Skeletal muscle satellite cell (primary cell): ENCODE results near the gene SEL1L.
"Not testable (repeated sequence)": the region's sequence is repeated elsewhere in the genome, so short reads cannot be mapped to it uniquely, and the experiment has no call there.

Experiments
- H3K27me3 ChIP-seq: 2 replicates; pipeline ENCODE4 v1.7.0; 2013; ENCODE audit warnings: low read length; ENCODE audit not compliant: control insufficient read depth, insufficient read depth
- H3K36me3 ChIP-seq: 2 replicates; pipeline ENCODE4 v1.7.0; 2013; ENCODE audit warnings: mild to moderate bottlenecking, control low read depth, low read length; ENCODE audit not compliant: insufficient read depth
- H3K4me1 ChIP-seq: 2 replicates; pipeline ENCODE4 v1.7.0; 2013; ENCODE audit warnings: low read length; ENCODE audit not compliant: control insufficient read depth, insufficient read depth
- H3K4me2 ChIP-seq: 2 replicates; pipeline ENCODE4 v1.7.0; 2013; ENCODE audit warnings: mild to moderate bottlenecking, low read length
- H3K4me3 ChIP-seq: 2 replicates; pipeline ENCODE4 v1.7.0; 2013; ENCODE audit warnings: low read length
- H3K9ac ChIP-seq: 2 replicates; pipeline ENCODE4 v1.7.0; 2013; ENCODE audit warnings: mild to moderate bottlenecking, low read depth, low read length, moderate library complexity
- H3K9me3 ChIP-seq: replicated peaks from 2 replicates; pipeline ENCODE4 v1.7.0; 2013; ENCODE audit warnings: mild to moderate bottlenecking, control low read depth, low read length

SEL1L gene

GRCh38 chr14:81472096-81472800 lies 61.4 kb downstream of the SEL1L start:
- H3K27me3 ChIP-seq = no peaks in the 10 kb centered on the region
- H3K36me3 ChIP-seq = peaks cover 26% of the 10 kb centered on the region

GRCh38 chr14:81471062-81471461 lies 62.6 kb downstream of the SEL1L start:
- no peak overlapping the region for H3K9ac ChIP-seq
- H3K36me3 ChIP-seq = peaks cover 17% of the 10 kb centered on the region
- H3K27me3 ChIP-seq = no peaks in the 10 kb centered on the region
- no peak overlapping the region for H3K4me3 ChIP-seq
- H3K4me2 ChIP-seq = no peak overlapping the region
- H3K9me3 ChIP-seq = no peaks in the 10 kb centered on the region
- H3K4me1 ChIP-seq = no peaks in the 10 kb centered on the region

More at GRCh38 chr14:81472096-81472800, 61.4 kb downstream of the SEL1L start:
- no peak overlapping the region for H3K4me2 ChIP-seq
- H3K4me3 ChIP-seq = no peak overlapping the region
- H3K9me3 ChIP-seq = no peaks in the 10 kb centered on the region
- no peaks in the 10 kb centered on the region for H3K4me1 ChIP-seq
- H3K9ac ChIP-seq = no peak overlapping the region

- H3K4me2 ChIP-seq, H3K27me3 ChIP-seq, H3K4me1 ChIP-seq, H3K9me3 ChIP-seq, H3K4me3 ChIP-seq, H3K9ac ChIP-seq: not testable (repeated sequence)
- peaks cover 12% of the 10 kb centered on the region for H3K36me3 ChIP-seq
These were observed 63.2 kb downstream of the SEL1L start for GRCh38 chr14:81470557-81470826.

- Histone ChIP-seq H3K4me1 (no peaks in the 10 kb centered on the region), H3K4me3 (no peak overlapping the region)
These were observed 66.8 kb downstream of the SEL1L start for GRCh38 chr14:81466854-81467253.

GRCh38 chr14:81465507-81466228 lies 68.0 kb downstream of the SEL1L start:
- Histone ChIP-seq H3K4me3 (no peak overlapping the region), H3K36me3 (no peaks in the 10 kb centered on the region), H3K4me1 (no peaks in the 10 kb centered on the region), H3K9me3 (no peaks in the 10 kb centered on the region), H3K9ac (no peak overlapping the region), H3K27me3 (no peaks in the 10 kb centered on the region), H3K4me2 (no peak overlapping the region)

More at GRCh38 chr14:81466854-81467253, 66.8 kb downstream of the SEL1L start:
- H3K27me3 ChIP-seq = no peaks in the 10 kb centered on the region
- no peaks in the 10 kb centered on the region for H3K36me3 ChIP-seq
- H3K9me3 ChIP-seq = no peaks in the 10 kb centered on the region
- H3K4me2 ChIP-seq = no peak overlapping the region
- no peak overlapping the region for H3K9ac ChIP-seq

- not testable (repeated sequence) for H3K36me3 ChIP-seq, H3K27me3 ChIP-seq
- H3K4me3 ChIP-seq = peak overlapping the region; percentile 68
These were observed 68.7 kb downstream of the SEL1L start for GRCh38 chr14:81465003-81465392.

GRCh38 chr14:81464253-81465002 lies 69.2 kb downstream of the SEL1L start:
- H3K9ac ChIP-seq = peak overlapping the region; percentile 71
- no peaks in the 10 kb centered on the region for H3K36me3 ChIP-seq
- no peaks in the 10 kb centered on the region for H3K9me3 ChIP-seq

More at GRCh38 chr14:81465003-81465392, 68.7 kb downstream of the SEL1L start:
- peak overlapping the region; percentile 71 for H3K9ac ChIP-seq
- not testable (repeated sequence) for H3K9me3 ChIP-seq, H3K4me1 ChIP-seq
- H3K4me2 ChIP-seq = peak overlapping the region; percentile 93

GRCh38 chr14:81462356-81462755 lies 71.3 kb downstream of the SEL1L start:
- not testable (repeated sequence) for H3K27me3 ChIP-seq, H3K9ac ChIP-seq, H3K4me1 ChIP-seq, H3K9me3 ChIP-seq, H3K36me3 ChIP-seq, H3K4me2 ChIP-seq, H3K4me3 ChIP-seq

More at GRCh38 chr14:81464253-81465002, 69.2 kb downstream of the SEL1L start:
- peak overlapping the region; percentile 68 for H3K4me3 ChIP-seq
- peak overlapping the region; percentile 93 for H3K4me2 ChIP-seq
- H3K4me1 ChIP-seq = no peaks in the 10 kb centered on the region
- H3K27me3 ChIP-seq = peaks cover 2% of the 10 kb centered on the region

GRCh38 chr14:81459912-81460311 lies 73.7 kb downstream of the SEL1L start:
- Histone ChIP-seq H3K9me3 (no peaks in the 10 kb centered on the region), H3K27me3 (peaks cover 3% of the 10 kb centered on the region), H3K4me3 (no peak overlapping the region), H3K4me1 (no peaks in the 10 kb centered on the region), H3K9ac (no peak overlapping the region), H3K4me2 (no peak overlapping the region), H3K36me3 (no peaks in the 10 kb centered on the region)

GRCh38 chr14:81458352-81458751 lies 75.3 kb downstream of the SEL1L start:
- Histone ChIP-seq H3K9me3 (no peaks in the 10 kb centered on the region), H3K27me3 (peaks cover 7% of the 10 kb centered on the region), H3K36me3 (no peaks in the 10 kb centered on the region), H3K4me2 (no peak overlapping the region), H3K9ac (no peak overlapping the region), H3K4me3 (no peak overlapping the region), H3K4me1 (no peaks in the 10 kb centered on the region)

GRCh38 chr14:81455390-81455789 lies 78.3 kb downstream of the SEL1L start:
- Histone ChIP-seq H3K9me3 (no peaks in the 10 kb centered on the region), H3K9ac (no peak overlapping the region), H3K4me2 (no peak overlapping the region), H3K4me3 (no peak overlapping the region), H3K27me3 (peaks cover 14% of the 10 kb centered on the region), H3K36me3 (no peaks in the 10 kb centered on the region), H3K4me1 (peaks cover 8% of the 10 kb centered on the region)
